GM21529 (cell line): ENCODE data around the gene C17orf78.
"Not testable (repeated sequence)": the region's sequence is repeated elsewhere in the genome, so short reads cannot be mapped to it uniquely, and the experiment has no call there.

ENCODE experiments used
- ATAC-seq: cut with Tn5 transposase; IDR thresholded peaks from one replicate; pipeline ENCODE4 v1.9.1; 2021; ENCODE audit not compliant: unreplicated experiment

Gene C17orf78

GRCh38 chr17:37385474-37385990 is 9.7 kb downstream of the C17orf78 start:
- ATAC-seq: no peak

- no peak for ATAC-seq
Observed at GRCh38 chr17:37386462-37386861, 10.7 kb downstream of the C17orf78 start.

GRCh38 chr17:37388266-37388665 is 12.5 kb downstream of the C17orf78 start:
- no peak for ATAC-seq

GRCh38 chr17:37389160-37389559 is 13.4 kb downstream of the C17orf78 start:
- no peak for ATAC-seq

GRCh38 chr17:37391146-37391545 is 15.4 kb downstream of the C17orf78 start:
- ATAC-seq: no peak

GRCh38 chr17:37392024-37392590 is 16.3 kb downstream of the C17orf78 start:
- no peak for ATAC-seq

- no peak for ATAC-seq
Observed at GRCh38 chr17:37393352-37393751, 17.6 kb downstream of the C17orf78 start.

GRCh38 chr17:37399265-37399803 is 23.5 kb downstream of the C17orf78 start:
- ATAC-seq: no peak

- ATAC-seq: no peak
Observed at GRCh38 chr17:37400505-37400904, 24.7 kb downstream of the C17orf78 start.

GRCh38 chr17:37405522-37405921 is 29.7 kb downstream of the C17orf78 start:
- not testable (repeated sequence) for ATAC-seq

GRCh38 chr17:37405955-37406634 is 30.3 kb downstream of the C17orf78 start:
- ATAC-seq: peak; percentile 35

- peak; percentile 69 for ATAC-seq
Observed at GRCh38 chr17:37406635-37407461, 31.1 kb downstream of the C17orf78 start, which contains the start of the genes ACACA and TADA2A. ACACA (minus strand) TSS chr17:37406836; CDS start chr17:37406299, 537 bp downstream. TADA2A (plus strand) TSS chr17:37406886; CDS start chr17:37411366, 4,480 bp downstream.

GRCh38 chr17:37408145-37408479 is 32.3 kb downstream of the C17orf78 start:
- not testable (repeated sequence) for ATAC-seq

- ATAC-seq: no peak
Observed at GRCh38 chr17:37410357-37410756, 34.6 kb downstream of the C17orf78 start.

GRCh38 chr17:37413875-37414519 is 38.2 kb downstream of the C17orf78 start:
- ATAC-seq: no peak

- ATAC-seq: no peak
Observed at GRCh38 chr17:37417852-37418251, 42.1 kb downstream of the C17orf78 start.

- ATAC-seq: no peak
Observed at GRCh38 chr17:37422971-37423625, 47.3 kb downstream of the C17orf78 start.

- ATAC-seq: no peak
Observed at GRCh38 chr17:37425268-37425667, 49.5 kb downstream of the C17orf78 start.

GRCh38 chr17:37429039-37429438 is 53.3 kb downstream of the C17orf78 start:
- no peak for ATAC-seq

GRCh38 chr17:37429453-37429852 is 53.7 kb downstream of the C17orf78 start:
- no peak for ATAC-seq
